Left renal cortex interstitium (tissue), 4 donors: ENCODE data around the gene PTP4A2. TPM values are rescaled to one million over a fixed set of nuclear protein-coding genes. Genes with fewer than 3 reads are reported as not detected.
"Not testable (repeated sequence)": the region's sequence is repeated elsewhere in the genome, so short reads cannot be mapped to it uniquely, and the experiment has no call there.

Experiments
- DNase-seq, 4 donors: peaks; one replicate each; pipeline ENCODE4 v3.0.0-alpha.2; 2013; ENCODE audit warnings: low read depth in 4 of 4, low spot score in 2 of 4, missing footprints in 1 of 4
- polyA plus RNA-seq, 4 donors: library from polyadenylated mRNA; unstranded; fragments of 120-200 nt; gene quantifications; one replicate each; pipeline ENCODE4 v1.2.1, GENCODE V29; 2013; ENCODE audit not compliant: insufficient read length in 4 of 4

Gene PTP4A2
- polyA plus RNA-seq, 4 donors: 164 to 238 (median 225) TPM

GRCh38 chr1:31951276-31951675, 13.1 kb upstream of the PTP4A2 start:
- DNase-seq: no peak

GRCh38 chr1:31949862-31950261, 11.7 kb upstream of the PTP4A2 start:
- no peak for DNase-seq

GRCh38 chr1:31945677-31946076, 7.5 kb upstream of the PTP4A2 start:
- not testable (repeated sequence) for DNase-seq

- DNase-seq: peak in 2 of 4 donors; percentile 55 to 76
These were observed 6.3 kb upstream of the PTP4A2 start for GRCh38 chr1:31944205-31945089.

GRCh38 chr1:31943546-31944184, 5.5 kb upstream of the PTP4A2 start:
- DNase-seq: no peak

- not testable (repeated sequence) for DNase-seq
These were observed 3.9 kb upstream of the PTP4A2 start for GRCh38 chr1:31942061-31942460.

- DNase-seq: no peak
These were observed 1.5 kb upstream of the PTP4A2 start for GRCh38 chr1:31939484-31940329.

GRCh38 chr1:31937300-31938183, 626 bp downstream of the PTP4A2 start:
- no peak for DNase-seq

- no peak for DNase-seq
These were observed 1.2 kb downstream of the PTP4A2 start for GRCh38 chr1:31936981-31937299.

GRCh38 chr1:31936278-31936980, 1.7 kb downstream of the PTP4A2 start:
- DNase-seq: no peak

- no peak for DNase-seq
These were observed 3.2 kb downstream of the PTP4A2 start for GRCh38 chr1:31934706-31935629.

GRCh38 chr1:31932491-31933316, 5.5 kb downstream of the PTP4A2 start:
- DNase-seq: no peak

- DNase-seq: no peak
These were observed 6.5 kb downstream of the PTP4A2 start for GRCh38 chr1:31931593-31932225.

GRCh38 chr1:31930836-31931592, 7.2 kb downstream of the PTP4A2 start:
- DNase-seq: no peak

GRCh38 chr1:31927661-31927980, 10.5 kb downstream of the PTP4A2 start:
- no peak for DNase-seq

- DNase-seq: no peak
These were observed 11.1 kb downstream of the PTP4A2 start for GRCh38 chr1:31926853-31927660.
